Epithelial cell of proximal tubule (primary cell): ENCODE data around the gene ROS1. TPM values are rescaled to one million over a fixed set of nuclear protein-coding genes. Genes with fewer than 3 reads are reported as not detected.
"Not testable (repeated sequence)": the region's sequence is repeated elsewhere in the genome, so short reads cannot be mapped to it uniquely, and the experiment has no call there.

Experiments
- DNase-seq: peaks from one replicate; pipeline ENCODE4 v3.0.0-alpha.2; 2011; ENCODE audit warnings: low read depth
- H3K4me3 ChIP-seq: 2 replicates; pipeline ENCODE4 v1.5.1; 2011; ENCODE audit warnings: low read depth, mild to moderate bottlenecking, low read length
- total RNA-seq: library from RNA; depleted of rRNA; stranded (reverse); fragments of >200 nt; gene quantifications from 2 replicates; pipeline ENCODE4 v1.2.3, GENCODE V29; 2015
- TF ChIP-seq, protein P1 (sequence below): conservative IDR thresholded peaks from 2 replicates; pipeline ENCODE4 v1.5.1; 2012; ENCODE audit warnings: low read depth, mild to moderate bottlenecking, low read length

The ROS1 gene
- total RNA-seq: not detected in 2 replicates

DNA sequence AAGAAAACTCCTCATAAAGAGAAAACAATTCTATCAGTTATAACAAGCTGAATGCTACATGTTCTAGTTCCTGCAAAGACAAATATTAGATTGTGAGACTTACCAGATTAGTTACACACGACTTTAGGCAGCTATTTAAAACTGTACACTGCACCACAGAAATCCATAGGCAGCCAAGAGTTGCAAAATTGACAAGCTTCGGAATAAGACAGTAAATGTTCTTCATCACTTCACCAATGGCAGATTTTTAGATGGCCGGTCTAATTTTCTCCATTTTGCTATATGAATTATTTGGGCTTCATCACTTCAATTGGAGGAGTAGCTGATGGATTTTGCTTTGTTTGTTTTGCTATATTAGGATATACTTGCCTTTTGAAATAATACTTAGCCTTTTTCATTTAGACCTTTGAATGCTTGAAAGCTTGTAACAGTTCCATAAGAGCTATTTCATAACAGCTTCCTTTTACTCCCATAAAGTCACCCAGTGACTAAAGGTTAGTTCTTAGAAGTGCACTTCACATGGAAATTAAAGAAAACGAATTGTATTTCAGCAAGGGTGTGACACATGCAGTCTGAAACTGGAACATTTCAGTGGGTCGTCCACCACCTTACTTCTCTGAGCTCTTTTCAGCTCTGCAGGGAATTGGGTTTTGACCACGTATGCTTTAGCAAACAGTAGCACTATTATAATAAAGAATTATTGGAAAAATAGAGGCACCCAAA lies at the start of gene ROS1:
TSS of gene ROS1 (minus strand) at position 512 of the 723 bp plus-strand sequence. CDS start at position 226, 286 bp downstream.
- no peak for DNase-seq

DNA sequence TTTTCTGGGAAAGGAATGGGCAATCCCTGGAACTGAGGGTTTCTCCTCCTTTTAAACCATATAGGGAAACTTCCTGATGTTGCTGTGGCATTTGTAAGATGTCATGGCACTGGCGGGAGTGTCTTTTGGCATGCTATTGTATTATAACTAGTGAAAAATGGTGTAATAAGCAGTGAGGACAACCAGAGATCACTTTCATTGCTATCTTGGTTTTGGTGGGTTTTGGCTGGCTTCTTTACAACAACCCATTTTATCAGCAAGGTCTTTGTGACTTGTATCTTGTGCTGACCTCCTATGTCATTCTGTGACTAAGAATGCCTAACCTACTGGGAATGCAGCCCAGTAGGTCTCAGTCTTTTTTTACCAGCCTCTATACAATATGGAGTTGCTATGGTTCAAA lies 47.7 kb upstream of the ROS1 start:
- TF ChIP-seq, protein P1, sequence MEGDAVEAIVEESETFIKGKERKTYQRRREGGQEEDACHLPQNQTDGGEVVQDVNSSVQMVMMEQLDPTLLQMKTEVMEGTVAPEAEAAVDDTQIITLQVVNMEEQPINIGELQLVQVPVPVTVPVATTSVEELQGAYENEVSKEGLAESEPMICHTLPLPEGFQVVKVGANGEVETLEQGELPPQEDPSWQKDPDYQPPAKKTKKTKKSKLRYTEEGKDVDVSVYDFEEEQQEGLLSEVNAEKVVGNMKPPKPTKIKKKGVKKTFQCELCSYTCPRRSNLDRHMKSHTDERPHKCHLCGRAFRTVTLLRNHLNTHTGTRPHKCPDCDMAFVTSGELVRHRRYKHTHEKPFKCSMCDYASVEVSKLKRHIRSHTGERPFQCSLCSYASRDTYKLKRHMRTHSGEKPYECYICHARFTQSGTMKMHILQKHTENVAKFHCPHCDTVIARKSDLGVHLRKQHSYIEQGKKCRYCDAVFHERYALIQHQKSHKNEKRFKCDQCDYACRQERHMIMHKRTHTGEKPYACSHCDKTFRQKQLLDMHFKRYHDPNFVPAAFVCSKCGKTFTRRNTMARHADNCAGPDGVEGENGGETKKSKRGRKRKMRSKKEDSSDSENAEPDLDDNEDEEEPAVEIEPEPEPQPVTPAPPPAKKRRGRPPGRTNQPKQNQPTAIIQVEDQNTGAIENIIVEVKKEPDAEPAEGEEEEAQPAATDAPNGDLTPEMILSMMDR: no peak
- H3K4me3 ChIP-seq: no peak overlapping the region
- DNase-seq: no peak

More for the DNA sequence above, at the start of gene ROS1:
- TF ChIP-seq, protein P1: no peak
- no peak within 1 kb of the TSS for H3K4me3 ChIP-seq

DNA sequence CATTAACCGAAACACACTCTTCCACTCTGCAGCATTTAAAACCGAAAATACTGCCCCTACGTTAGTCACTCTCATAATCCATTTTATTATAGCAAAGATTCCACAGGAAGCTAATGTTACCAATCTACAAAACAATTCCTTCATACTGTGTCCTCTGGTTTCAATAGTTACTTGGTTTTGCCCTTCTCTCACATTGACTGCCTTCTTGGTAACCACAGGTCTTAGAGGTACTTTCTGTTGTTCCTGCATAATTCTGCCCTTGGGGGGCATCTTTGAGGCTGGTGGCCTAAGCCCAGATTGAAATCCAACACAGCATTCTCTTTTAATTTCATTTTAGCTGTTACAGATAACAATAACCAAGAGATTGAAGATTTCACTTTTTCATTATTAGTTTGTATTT lies 46.9 kb upstream of the ROS1 start:
- TF ChIP-seq, protein P1: no peak
- no peak for DNase-seq
- H3K4me3 ChIP-seq: no peak overlapping the region

DNA sequence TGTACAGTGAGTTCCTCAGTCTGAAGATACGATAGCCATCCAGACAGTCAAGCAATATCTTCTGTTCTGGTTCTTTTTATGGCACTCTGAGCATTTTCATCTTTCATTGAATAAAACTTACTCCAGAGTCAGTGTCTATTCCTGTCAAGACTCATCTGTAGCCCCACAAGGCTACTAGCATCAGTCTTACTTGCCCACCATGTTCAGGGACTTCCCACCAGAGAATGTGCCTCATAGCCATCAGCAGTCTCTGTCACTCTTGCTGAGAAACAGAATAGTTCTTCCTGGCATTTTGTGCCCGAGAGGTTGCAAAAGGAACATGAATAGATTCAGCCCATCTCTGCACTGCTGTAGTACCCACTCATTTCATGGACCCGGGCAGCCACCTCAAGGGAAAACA lies 44.0 kb upstream of the ROS1 start:
- DNase-seq: no peak
- H3K4me3 ChIP-seq: no peak overlapping the region
- TF ChIP-seq, protein P1: no peak

DNA sequence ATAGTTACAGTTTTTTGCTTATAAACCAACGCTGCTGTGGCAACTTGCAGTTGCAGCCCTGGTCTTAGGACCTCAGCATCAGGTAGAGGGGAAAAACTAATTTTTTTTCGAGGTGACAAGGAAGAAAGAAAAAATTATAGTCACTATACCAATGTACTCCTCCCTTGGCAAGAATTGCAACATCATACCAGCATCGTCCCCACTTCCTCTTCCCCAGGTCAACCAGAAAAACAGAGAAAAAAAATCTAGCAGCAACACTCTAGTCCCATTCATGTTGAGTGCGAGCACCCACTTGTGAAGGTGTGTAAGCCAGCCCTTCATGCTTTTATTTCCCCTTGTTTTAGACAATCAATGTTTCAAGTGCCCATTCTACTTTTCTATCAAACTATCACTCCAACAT lies 43.6 kb upstream of the ROS1 start:
- DNase-seq: no peak
- no peak overlapping the region for H3K4me3 ChIP-seq
- TF ChIP-seq, protein P1: no peak

DNA sequence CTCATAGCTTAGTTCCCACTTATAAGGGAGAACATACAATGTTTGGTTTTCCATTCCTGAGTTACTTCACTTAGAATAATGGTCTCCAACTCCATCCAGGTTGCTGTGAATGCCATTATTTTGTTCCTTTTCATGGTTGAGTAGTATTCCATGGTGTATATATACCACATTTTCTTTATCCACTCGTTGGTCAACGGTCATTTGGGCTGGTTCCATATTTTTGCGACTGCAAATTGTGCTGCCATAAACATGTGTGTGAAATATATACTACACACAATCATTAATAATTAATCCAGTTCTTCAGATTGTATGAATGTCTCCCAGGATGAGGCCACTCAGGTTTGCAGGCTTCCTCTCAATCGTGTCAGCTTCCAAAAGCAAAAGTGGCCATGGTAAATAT lies 42.8 kb upstream of the ROS1 start:
- DNase-seq, H3K4me3 ChIP-seq: not testable (repeated sequence)

DNA sequence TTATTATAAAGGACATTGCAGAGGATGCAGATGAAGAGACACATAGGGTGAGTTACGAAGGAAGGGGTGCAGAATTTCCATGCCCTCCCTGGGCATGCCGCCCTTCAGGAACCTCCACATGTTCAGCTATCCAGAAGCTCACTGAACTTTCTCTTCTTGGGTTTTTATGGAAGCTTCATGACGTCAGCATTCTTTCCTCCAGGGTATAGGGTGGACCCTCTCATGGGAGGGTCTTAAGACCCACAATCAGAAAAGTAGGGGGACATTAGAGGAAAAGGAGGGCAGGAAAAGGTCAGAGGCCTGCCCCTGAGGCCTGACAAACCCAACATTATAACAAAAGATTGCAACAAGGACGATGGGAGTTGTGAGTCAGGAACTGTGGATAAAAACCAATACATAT lies 42.1 kb upstream of the ROS1 start:
- TF ChIP-seq, protein P1: no peak
- no peak for DNase-seq
- no peak overlapping the region for H3K4me3 ChIP-seq
